GM19240 (cell line): ENCODE results near the gene SCIMP.
"Not testable (repeated sequence)": the region's sequence is repeated elsewhere in the genome, so short reads cannot be mapped to it uniquely, and the experiment has no call there.

ENCODE experiments used
- DNase-seq: peaks from one replicate; pipeline ENCODE4 v3.0.0; 2011; ENCODE audit warnings: low spot score; ENCODE audit not compliant: insufficient read length

Gene SCIMP

GRCh38 chr17:5191541-5192417 is 42.9 kb downstream of the SCIMP start, which contains the start of gene ZNF594:
Gene ZNF594, minus strand, starts transcription at chr17:5191868. Its CDS starts 7,612 bp downstream, at chr17:5184256.
- peak; percentile 93 for DNase-seq

- no peak for DNase-seq
Measured at GRCh38 chr17:5184288-5184687, 50.4 kb downstream of the SCIMP start.

- no peak for DNase-seq
Measured at GRCh38 chr17:5183410-5183793, 51.3 kb downstream of the SCIMP start.

DNA sequence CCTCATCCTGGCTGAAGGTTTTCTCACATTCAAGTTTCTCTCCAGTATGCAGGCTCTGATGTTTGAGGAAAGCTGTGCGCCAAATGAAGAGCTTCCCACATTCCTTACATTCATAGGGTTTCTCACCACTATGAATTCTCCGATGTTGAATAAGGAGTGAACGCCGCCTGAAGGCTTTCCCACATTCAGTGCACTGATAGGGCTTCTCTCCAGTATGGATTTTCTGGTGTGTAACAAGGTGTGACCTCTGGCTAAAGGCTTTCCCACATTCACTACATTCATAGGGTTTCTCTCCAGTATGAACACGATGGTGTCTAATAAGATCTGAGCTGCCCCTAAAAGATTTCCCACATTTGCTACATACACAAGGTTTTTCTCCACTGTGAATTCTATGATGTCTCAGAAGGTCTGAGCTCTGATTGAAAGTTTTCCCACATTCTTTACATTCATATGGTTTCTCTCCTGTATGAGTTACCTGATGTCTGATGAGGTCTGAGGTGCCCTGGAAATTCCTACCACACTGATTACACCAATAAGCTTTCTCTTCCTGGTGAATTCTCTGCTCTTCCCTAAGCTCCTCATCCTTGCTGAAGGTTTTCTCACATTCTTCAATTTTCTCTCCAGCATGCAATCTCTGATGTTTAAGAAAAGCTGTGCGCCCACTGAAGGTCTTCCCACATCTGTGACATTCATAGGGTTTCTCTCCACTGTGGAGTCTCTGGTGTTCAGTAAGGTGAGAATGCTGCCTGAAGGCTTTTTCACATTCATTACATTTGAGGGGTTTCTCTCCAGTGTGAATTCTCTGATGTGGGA is 51.9 kb downstream of the SCIMP start:
- no peak for DNase-seq

DNA sequence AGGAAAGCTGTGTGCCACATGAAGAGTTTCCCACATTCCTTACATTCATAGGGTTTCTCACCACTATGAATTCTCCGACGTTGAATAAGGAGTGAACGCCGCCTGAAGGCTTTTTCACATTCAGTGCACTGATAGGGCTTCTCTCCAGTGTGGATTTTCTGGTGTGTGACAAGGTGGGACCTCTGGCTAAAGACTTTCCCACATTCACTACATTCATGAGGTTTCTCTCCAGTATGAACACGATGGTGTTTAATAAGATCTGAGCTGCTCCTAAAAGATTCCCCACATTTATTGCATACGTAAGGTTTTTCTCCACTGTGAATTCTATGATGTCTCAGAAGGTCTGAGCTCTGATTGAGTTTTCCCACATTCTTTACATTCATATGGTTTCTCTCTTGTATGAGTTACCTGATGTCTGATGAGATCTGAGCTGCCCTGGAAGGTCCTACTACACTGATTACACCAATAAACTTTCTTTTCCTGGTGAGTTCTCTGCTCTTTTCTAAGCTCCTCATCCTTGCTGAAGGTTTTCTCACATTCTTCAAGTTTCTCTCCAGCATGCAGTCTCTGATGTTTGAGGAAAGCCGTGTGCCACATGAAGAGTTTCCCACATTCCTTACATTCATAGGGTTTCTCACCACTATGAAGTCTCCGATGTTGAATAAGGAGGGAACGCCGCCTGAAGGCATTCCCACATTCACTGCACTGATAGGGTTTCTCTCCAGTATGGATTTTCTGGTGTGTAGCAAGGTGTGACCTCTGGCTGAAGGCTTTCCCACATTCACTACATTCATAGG is 53.0 kb downstream of the SCIMP start:
- no peak for DNase-seq

- no peak for DNase-seq
Measured at GRCh38 chr17:5179003-5179402, 55.7 kb downstream of the SCIMP start.

DNA sequence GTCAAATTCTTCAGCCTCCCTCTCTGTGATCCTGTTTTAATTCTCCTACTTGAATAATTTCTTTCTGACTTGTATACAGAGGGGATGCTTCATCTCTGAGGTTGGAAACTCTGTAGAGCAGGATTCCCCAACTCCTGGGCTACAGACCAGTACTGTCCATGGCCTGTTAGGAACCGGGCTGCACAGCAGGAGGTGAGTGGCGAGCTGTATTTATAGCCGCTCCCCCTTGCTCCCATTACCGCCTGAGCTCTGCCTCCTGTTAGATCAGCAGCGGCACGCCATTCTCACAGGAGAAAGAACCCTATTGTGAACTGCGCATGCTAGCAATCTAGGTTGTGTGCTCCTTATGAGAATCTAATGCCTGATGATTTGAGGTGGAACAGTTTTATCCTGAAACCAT is 59.6 kb downstream of the SCIMP start:
- DNase-seq = not testable (repeated sequence)

DNA sequence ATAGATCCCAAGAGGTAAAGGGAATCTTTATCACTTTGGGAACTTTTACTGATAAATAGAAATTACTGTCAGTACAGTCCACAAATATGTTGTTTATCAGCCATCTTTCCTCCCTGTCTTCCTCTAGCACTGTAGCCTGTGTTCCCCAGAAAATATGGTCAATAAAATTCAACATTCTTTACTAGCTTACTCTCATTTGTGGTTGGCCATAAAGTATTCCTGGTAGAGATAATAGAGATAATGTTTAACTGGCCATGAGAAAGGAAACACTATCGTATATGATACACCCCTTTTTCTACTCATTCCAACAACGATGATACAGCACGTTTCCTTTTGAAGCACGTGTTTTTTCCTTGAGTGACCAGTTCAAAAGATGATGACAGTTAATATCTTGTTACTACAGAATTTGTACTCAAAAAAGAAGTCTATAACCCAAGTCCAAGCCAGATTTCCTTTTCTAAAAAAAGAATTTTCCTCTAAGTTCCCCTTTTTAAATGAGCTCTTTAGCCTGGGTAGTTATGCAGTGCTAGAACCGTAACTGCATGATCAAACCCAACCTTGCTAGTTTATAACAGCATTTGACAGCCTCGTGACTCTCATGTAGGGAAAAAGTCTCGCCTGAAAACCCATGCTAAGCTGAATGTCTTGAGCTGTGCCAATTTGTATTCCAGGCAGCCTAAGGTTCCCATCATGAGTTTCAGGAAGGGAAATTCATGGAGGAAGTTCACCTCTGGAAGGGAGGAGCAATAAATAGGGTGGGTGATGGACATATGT is 68.7 kb downstream of the SCIMP start:
- DNase-seq = not testable (repeated sequence)

DNA sequence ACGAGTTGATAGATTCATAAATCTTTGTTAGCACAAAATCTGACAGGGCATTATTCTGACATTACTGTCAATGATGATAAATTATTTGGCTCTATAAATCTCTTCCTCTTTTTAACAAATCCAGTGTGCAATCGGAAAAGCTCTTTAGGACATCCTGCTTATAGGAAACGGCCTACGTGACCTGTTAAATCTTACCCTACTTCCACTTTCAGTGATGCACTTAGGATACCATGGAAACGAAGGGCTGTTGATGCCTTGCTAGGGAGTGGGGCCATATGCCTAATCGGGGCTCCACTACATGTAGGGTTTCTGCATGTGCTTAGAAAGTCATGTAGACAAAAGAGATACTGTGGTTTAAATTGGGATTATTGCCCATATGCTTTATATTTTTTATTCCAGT is 70.2 kb downstream of the SCIMP start:
- no peak for DNase-seq

DNA sequence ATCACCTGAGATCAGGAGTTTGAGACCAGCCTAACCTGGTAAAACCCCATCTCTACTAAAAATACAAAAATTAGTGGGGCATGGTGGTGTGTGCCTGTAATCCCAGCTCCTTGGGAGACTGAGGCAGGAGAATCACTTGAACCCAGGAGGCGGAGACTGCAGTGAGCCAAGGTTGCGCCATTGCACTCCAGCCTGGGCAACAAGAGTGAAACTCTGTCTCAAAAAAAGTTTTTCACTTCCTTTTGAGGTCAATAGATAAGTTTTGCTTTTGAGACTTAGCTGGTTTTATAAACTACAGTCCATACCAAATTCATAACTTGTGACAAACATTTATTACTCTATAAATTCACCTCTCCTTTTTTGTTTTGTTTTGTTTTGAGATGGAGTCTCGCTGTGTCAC is 72.9 kb downstream of the SCIMP start:
- not testable (repeated sequence) for DNase-seq

DNA sequence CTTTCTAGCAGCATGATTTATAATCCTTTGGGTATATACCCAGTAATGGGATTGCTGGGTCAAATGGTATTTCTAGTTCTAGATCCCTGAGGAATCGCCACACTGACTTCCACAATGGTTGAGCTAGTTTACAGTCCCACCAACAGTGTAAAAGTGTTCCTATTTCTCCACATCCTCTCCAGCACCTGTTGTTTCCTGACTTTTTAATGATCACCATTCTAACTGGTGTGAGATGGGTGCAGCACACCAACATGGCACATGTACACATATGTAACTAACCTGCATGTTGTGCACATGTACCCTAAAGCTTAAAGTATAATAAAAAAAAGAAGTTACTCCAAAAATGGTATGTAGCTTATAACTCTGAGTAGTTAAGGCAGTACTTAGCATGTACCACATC is 74.0 kb downstream of the SCIMP start:
- not testable (repeated sequence) for DNase-seq
